WERI-Rb-1 (cell line): ENCODE measurements around the gene WWOX.

Experiments
- DNase-seq: peaks from one replicate; pipeline ENCODE4 v3.0.0-alpha.2; 2020
- H3K27ac ChIP-seq: fragments of 250-450 bp; sonication (Bioruptor Pico); 2 replicates; pipeline ENCODE4 v1.5.1; 2020; ENCODE audit warnings: mild to moderate bottlenecking, moderate library complexity
- H3K27me3 ChIP-seq: fragments of 250-450 bp; sonication (Bioruptor Pico); 2 replicates; pipeline ENCODE4 v1.5.1; 2021; ENCODE audit warnings: mild to moderate bottlenecking, low read depth, moderate library complexity; ENCODE audit not compliant: insufficient read depth, severe bottlenecking
- H3K36me3 ChIP-seq: fragments of 250-450 bp; sonication (Bioruptor Pico); 2 replicates; pipeline ENCODE4 v1.5.1; 2020; ENCODE audit warnings: mild to moderate bottlenecking, moderate library complexity
- H3K4me3 ChIP-seq: 2 replicates; pipeline ENCODE4 v1.5.1; 2011; ENCODE audit warnings: low read depth, mild to moderate bottlenecking, control low read depth, low read length
- H3K9me3 ChIP-seq: fragments of 250-450 bp; sonication (Bioruptor Pico); 2 replicates; pipeline ENCODE4 v1.5.1; 2021; ENCODE audit warnings: mild to moderate bottlenecking, moderate library complexity; ENCODE audit not compliant: severe bottlenecking
- CTCF ChIP-seq: IDR thresholded peaks from 2 replicates; pipeline ENCODE4 v1.5.1; 2011; ENCODE audit warnings: low read depth, mild to moderate bottlenecking, control low read depth, inconsistent platforms, low read length

Gene WWOX

GRCh38 chr16:78213751-78214150 lies 114.3 kb downstream of the WWOX start:
- TF ChIP-seq CTCF: no peak
- no peak for DNase-seq

GRCh38 chr16:78215222-78215621 lies 115.8 kb downstream of the WWOX start:
- no peak for TF ChIP-seq CTCF
- no peak overlapping the region for H3K27ac ChIP-seq
- DNase-seq: no peak
- H3K9me3 ChIP-seq: no peaks in the 10 kb centered on the region
- H3K27me3 ChIP-seq: no peaks in the 10 kb centered on the region
- no peaks in the 10 kb centered on the region for H3K36me3 ChIP-seq
- H3K4me3 ChIP-seq: no peak overlapping the region

More at GRCh38 chr16:78213751-78214150, 114.3 kb downstream of the WWOX start:
- Histone ChIP-seq H3K4me3 (no peak overlapping the region), H3K9me3 (no peaks in the 10 kb centered on the region), H3K27ac (no peak overlapping the region), H3K27me3 (no peaks in the 10 kb centered on the region), H3K36me3 (no peaks in the 10 kb centered on the region)

- TF ChIP-seq CTCF: no peak
- H3K27ac ChIP-seq: no peak overlapping the region
- no peak for DNase-seq
- H3K9me3 ChIP-seq: no peaks in the 10 kb centered on the region
- H3K27me3 ChIP-seq: no peaks in the 10 kb centered on the region
- H3K36me3 ChIP-seq: no peaks in the 10 kb centered on the region
- H3K4me3 ChIP-seq: no peak overlapping the region
These were observed 116.8 kb downstream of the WWOX start for GRCh38 chr16:78216166-78216745.

- no peak for DNase-seq
- no peaks in the 10 kb centered on the region for H3K36me3 ChIP-seq
- no peak overlapping the region for H3K4me3 ChIP-seq
- TF ChIP-seq CTCF: no peak
- H3K9me3 ChIP-seq: no peaks in the 10 kb centered on the region
- no peaks in the 10 kb centered on the region for H3K27me3 ChIP-seq
- no peak overlapping the region for H3K27ac ChIP-seq
These were observed 117.8 kb downstream of the WWOX start for GRCh38 chr16:78217276-78217675.

- no peak overlapping the region for H3K4me3 ChIP-seq
- TF ChIP-seq CTCF: no peak
- no peaks in the 10 kb centered on the region for H3K27me3 ChIP-seq
These were observed 118.8 kb downstream of the WWOX start for GRCh38 chr16:78218279-78218678.

More at GRCh38 chr16:78218279-78218678, 118.8 kb downstream of the WWOX start:
- DNase-seq: no peak
- Histone ChIP-seq H3K27ac (no peak overlapping the region), H3K36me3 (no peaks in the 10 kb centered on the region), H3K9me3 (no peaks in the 10 kb centered on the region)
